ENCODE results near the gene SLC16A10. TPM values are rescaled to one million over a fixed set of nuclear protein-coding genes. Genes with fewer than 3 reads are reported as not detected.

SLC16A10 gene
- total and polyA plus RNA-seq, 2 donors (not counting 3 experiments of a cell fraction or from before 2014, with no cell fraction given), result not detected

DNA sequence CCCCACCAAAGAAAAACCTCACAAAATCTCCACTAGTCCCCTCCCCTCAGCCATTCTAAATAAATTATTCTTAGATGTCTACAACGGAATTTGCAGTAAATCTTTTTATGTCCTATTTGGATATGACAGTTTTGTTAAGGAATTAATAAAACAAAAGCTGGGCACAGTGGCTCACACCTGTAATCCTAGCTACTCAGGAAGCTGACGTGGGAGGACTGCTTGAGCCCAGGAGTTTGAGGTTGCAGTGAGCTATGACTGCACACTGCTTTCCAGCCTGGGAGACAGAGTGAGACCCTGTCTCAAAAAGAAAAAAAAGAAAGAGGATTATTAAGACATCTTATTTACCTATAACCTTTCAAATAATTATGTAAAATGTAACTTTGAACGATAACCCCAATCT, 165.4 kb downstream of the SLC16A10 start:
- no peaks in the 10 kb centered on the region for H3K4me1 ChIP-seq (ENCODE audit: control insufficient read depth, extremely low read depth, insufficient read depth, low read length)
- ChIA-PET POLR2A (no interaction called here), CTCF (interaction anchor here (0.9 to 1.0 kb wide), 2 partner anchors 8 to 226 kb away, joined by 4 read pairs; no protein-coding TSS in a partner anchor)
- H3K79me2 ChIP-seq (ENCODE audit: control insufficient read depth, insufficient read depth, low read length), result no peaks in the 10 kb centered on the region
- no peak for FAIRE-seq
- H3K4me3 ChIP-seq (replicated peaks in 1 of 3; ENCODE audit: insufficient read depth in 1 of 3, low read depth in 1 of 3, low read length in 3 of 3), result no peak overlapping the region
- intact Hi-C loops (cut with micrococcal nuclease), result no loop called here
- DNase-seq (ENCODE audit: low read depth, low spot score), result no peak
- no peak overlapping the region for H3K4me2 ChIP-seq (ENCODE audit: insufficient read depth, low read length)
- no TSS peak for BruUV-seq (replicated peaks)
- no peaks in the 10 kb centered on the region for H4K20me1 ChIP-seq (replicated peaks; ENCODE audit: control insufficient read depth, extremely low read depth, insufficient read depth, low read length)
- no peak overlapping the region for H3K27ac ChIP-seq (ENCODE audit: insufficient read depth, low read depth, low read length)
- H2AFZ ChIP-seq (ENCODE audit: low read depth, low read length), result no peak overlapping the region
- H3K9ac ChIP-seq (replicated peaks; ENCODE audit: extremely low read depth, insufficient read depth, low read length), result no peak overlapping the region
- H3K9me1 ChIP-seq (replicated peaks; ENCODE audit: control insufficient read depth, extremely low read depth, insufficient read depth, low read length), result no peaks in the 10 kb centered on the region
- no peaks in the 10 kb centered on the region for H3K36me3 ChIP-seq (ENCODE audit: control insufficient read depth in 2 of 2, extremely low read depth in 1 of 2, insufficient read depth in 2 of 2, low read length in 2 of 2)
- dilution Hi-C loops (cut with MboI; ENCODE audit: extremely low pct_ligation_motif_present, low sequenced_read_pairs), result no loop called here
- TF ChIP-seq FOS (IDR thresholded peaks at IDR 0.05; ENCODE audit: borderline replicate concordance, insufficient read depth, low read length) (no peak), CTCF (IDR thresholded peaks at IDR 0.05; ENCODE audit: extremely low read depth in 1 of 2, insufficient read depth in 1 of 2, low read depth in 1 of 2, low read length in 2 of 2) (no peak), POLR2A (IDR thresholded peaks at IDR 0.05; ENCODE audit: low read depth, low read length) (no peak)
- TF ChIP-seq, protein P1, sequence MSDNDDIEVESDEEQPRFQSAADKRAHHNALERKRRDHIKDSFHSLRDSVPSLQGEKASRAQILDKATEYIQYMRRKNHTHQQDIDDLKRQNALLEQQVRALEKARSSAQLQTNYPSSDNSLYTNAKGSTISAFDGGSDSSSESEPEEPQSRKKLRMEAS (IDR thresholded peaks at IDR 0.05; ENCODE audit: insufficient read depth, insufficient read length), result no peak
- peaks cover 19 to 30% of the 10 kb centered on the region in 2 experiments for H3K27me3 ChIP-seq (ENCODE audit: control insufficient read depth in 2 of 2, insufficient read depth in 2 of 2, low read length in 2 of 2)
- H3K9me3 ChIP-seq (replicated peaks; ENCODE audit: control insufficient read depth, insufficient read depth, low read length), result no peaks in the 10 kb centered on the region

GRCh38 chr6:111254004-111254778, 166.9 kb downstream of the SLC16A10 start:
- BruUV-seq (replicated peaks), result no TSS peak
- Histone ChIP-seq H3K9me1 (replicated peaks; ENCODE audit: control insufficient read depth, extremely low read depth, insufficient read depth, low read length) (no peaks in the 10 kb centered on the region), H3K79me2 (ENCODE audit: control insufficient read depth, insufficient read depth, low read length) (no peaks in the 10 kb centered on the region), H3K4me1 (ENCODE audit: control insufficient read depth, extremely low read depth, insufficient read depth, low read length) (peaks cover 3% of the 10 kb centered on the region), H2AFZ (ENCODE audit: low read depth, low read length) (no peak overlapping the region), H4K20me1 (replicated peaks; ENCODE audit: control insufficient read depth, extremely low read depth, insufficient read depth, low read length) (no peaks in the 10 kb centered on the region), H3K27ac (ENCODE audit: insufficient read depth, low read depth, low read length) (no peak overlapping the region), H3K4me3 (replicated peaks in 1 of 3; ENCODE audit: insufficient read depth in 1 of 3, low read depth in 1 of 3, low read length in 3 of 3) (no peak overlapping the region), H3K9me3 (replicated peaks; ENCODE audit: control insufficient read depth, insufficient read depth, low read length) (no peaks in the 10 kb centered on the region), H3K9ac (replicated peaks; ENCODE audit: extremely low read depth, insufficient read depth, low read length) (no peak overlapping the region), H3K4me2 (ENCODE audit: insufficient read depth, low read length) (no peak overlapping the region), H3K27me3 (ENCODE audit: control insufficient read depth in 2 of 2, insufficient read depth in 2 of 2, low read length in 2 of 2) (peaks cover 19 to 30% of the 10 kb centered on the region in 2 experiments), H3K36me3 (ENCODE audit: control insufficient read depth in 2 of 2, extremely low read depth in 1 of 2, insufficient read depth in 2 of 2, low read length in 2 of 2) (no peaks in the 10 kb centered on the region)
- FAIRE-seq, result no peak
- TF ChIP-seq CTCF (IDR thresholded peaks at IDR 0.05; ENCODE audit: extremely low read depth in 1 of 2, insufficient read depth in 1 of 2, low read depth in 1 of 2, low read length in 2 of 2), result no peak
- peak; percentile 22 for TF ChIP-seq EZH2 (IDR thresholded peaks at IDR 0.05; ENCODE audit: borderline replicate concordance, low read depth, low read length, severe bottlenecking)
- ChIA-PET POLR2A (no interaction called here), CTCF (no interaction called here)
- intact Hi-C loops (cut with micrococcal nuclease), result no loop called here
- DNase-seq (ENCODE audit: low read depth, low spot score), result no peak
- dilution Hi-C loops (cut with MboI; ENCODE audit: extremely low pct_ligation_motif_present, low sequenced_read_pairs), result no loop called here

Data from endothelial cell of umbilical vein (primary cell).